GM12864 (cell line): ENCODE measurements around the gene PLEKHM2.

Source experiments
- DNase-seq: peaks from one replicate; pipeline ENCODE4 v3.0.0-alpha.2; 2011; ENCODE audit warnings: low read depth
- H3K4me3 ChIP-seq: 2 replicates; pipeline ENCODE4 v1.5.1; 2011; ENCODE audit warnings: mild to moderate bottlenecking, low read depth, low read length, control low read depth
- CTCF ChIP-seq: IDR thresholded peaks from 2 replicates; pipeline ENCODE4 v1.5.1; 2011; ENCODE audit warnings: low read depth, mild to moderate bottlenecking, moderate library complexity, low read length, control low read depth, inconsistent platforms; ENCODE audit errors: missing control alignments

The PLEKHM2 gene

GRCh38 chr1:15723631-15724246, 39.6 kb downstream of the PLEKHM2 start:
- DNase-seq = no peak
- H3K4me3 ChIP-seq = no peak overlapping the region
- no peak for TF ChIP-seq CTCF

- TF ChIP-seq CTCF = no peak
- DNase-seq = no peak
- H3K4me3 ChIP-seq = no peak overlapping the region
These were observed 41.1 kb downstream of the PLEKHM2 start for GRCh38 chr1:15724949-15725880.

- no peak for TF ChIP-seq CTCF
- H3K4me3 ChIP-seq = no peak overlapping the region
These were observed 42.4 kb downstream of the PLEKHM2 start for GRCh38 chr1:15726508-15726907.

GRCh38 chr1:15727021-15727420, 42.9 kb downstream of the PLEKHM2 start:
- no peak for TF ChIP-seq CTCF
- H3K4me3 ChIP-seq = no peak overlapping the region
- no peak for DNase-seq

More at GRCh38 chr1:15726508-15726907, 42.4 kb downstream of the PLEKHM2 start:
- DNase-seq = no peak

- no peak for TF ChIP-seq CTCF
- H3K4me3 ChIP-seq = no peak overlapping the region
- DNase-seq = no peak
These were observed 43.3 kb downstream of the PLEKHM2 start for GRCh38 chr1:15727424-15727823.

GRCh38 chr1:15727866-15728534, 43.9 kb downstream of the PLEKHM2 start:
- DNase-seq = no peak
- TF ChIP-seq CTCF = no peak
- H3K4me3 ChIP-seq = no peak overlapping the region
